ENCODE measurements around the gene AP1G1. TPM values are rescaled to one million over a fixed set of nuclear protein-coding genes. Genes with fewer than 3 reads are reported as not detected.

AP1G1 gene
- total and polyA plus RNA-seq, 10 of the 15 experiments (the other 5 are each of a cell fraction or from before 2014, with no cell fraction given) = 5.9 to 83.7 (median 47.8) TPM

- Histone ChIP-seq H2AFZ (ENCODE audit: control insufficient read depth, low read depth, low read length) (no peak overlapping the region), H3K4me3 (no peak overlapping the region), H4K20me1 (ENCODE audit: control insufficient read depth, insufficient read depth) (no peaks in the 10 kb centered on the region), H3K9me3 (replicated peaks; ENCODE audit: control insufficient read depth, insufficient read depth, low read length) (no peaks in the 10 kb centered on the region), H3K27ac (ENCODE audit: control insufficient read depth, insufficient read depth) (no peak overlapping the region), H3K36me3 (ENCODE audit: control insufficient read depth in 2 of 2, insufficient read depth in 2 of 2, low read length in 1 of 2) (peaks cover 14 to 27% of the 10 kb centered on the region in 2 experiments), H3K9ac (ENCODE audit: control insufficient read depth, insufficient read depth, low read length) (no peak overlapping the region), H3K79me2 (ENCODE audit: control insufficient read depth, insufficient read depth, low read length) (no peaks in the 10 kb centered on the region), H3K4me2 (ENCODE audit: control insufficient read depth, insufficient read depth) (no peak overlapping the region), H3K27me3 (replicated peaks in 1 of 2; ENCODE audit: control insufficient read depth in 2 of 2, insufficient read depth in 2 of 2, low read length in 1 of 2) (no peaks in the 10 kb centered on the region), H3K4me1 (ENCODE audit: control insufficient read depth, insufficient read depth, low read length) (no peaks in the 10 kb centered on the region)
- in situ Hi-C loops (cut with MboI) (no loop called here), intact Hi-C loops (cut with micrococcal nuclease; ENCODE audit: unreplicated experiment) (no loop called here)
- SMC1A ChIA-PET (ENCODE audit: uncharacterized antibody, unreplicated experiment) = interaction anchor here (0.7 to 1.3 kb wide), 4 partner anchors 11 to 200 kb away, joined by 3 to 8 read pairs (median 4); no protein-coding TSS in a partner anchor
- no peak for ATAC-seq
- BruUV-seq (replicated peaks) = no TSS peak
- TF ChIP-seq PKNOX1 (IDR thresholded peaks at IDR 0.05) (no peak), POLR2AphosphoS5 (IDR thresholded peaks at IDR 0.05; ENCODE audit: low read length) (no peak)
- RAD21 ChIA-PET (ENCODE audit: unreplicated experiment) = no interaction called here
- DNase-seq (ENCODE audit: low read depth, low spot score) = no peak
- 100% methylated on average over 2 of the region's 2 CpGs for WGBS (ENCODE audit: insufficient coverage, insufficient replicate concordance, low lambda C conversion rate, missing lambda C conversion rate)
- no peak for FAIRE-seq
- POLR2A ChIA-PET = interaction anchor here (0.5 to 0.6 kb wide), 2 partner anchors 133 to 326 kb away, joined by 3 to 4 read pairs; no protein-coding TSS in a partner anchor
- CTCF ChIA-PET = interaction anchor here (0.5 to 0.9 kb wide), 2 partner anchors 40 to 69 kb away, joined by 3 to 4 read pairs; no protein-coding TSS in a partner anchor
Observed at GRCh38 chr16:71761097-71761496, 47.5 kb downstream of the AP1G1 start.

GRCh38 chr16:71758293-71758760 lies 50.3 kb downstream of the AP1G1 start:
- Histone ChIP-seq H3K36me3 (ENCODE audit: control insufficient read depth in 2 of 2, insufficient read depth in 2 of 2, low read length in 1 of 2) (peaks cover 14 to 33% of the 10 kb centered on the region in 2 experiments), H3K9me3 (replicated peaks; ENCODE audit: control insufficient read depth, insufficient read depth, low read length) (no peaks in the 10 kb centered on the region), H3K9ac (ENCODE audit: control insufficient read depth, insufficient read depth, low read length) (no peak overlapping the region), H3K27me3 (replicated peaks in 1 of 2; ENCODE audit: control insufficient read depth in 2 of 2, insufficient read depth in 2 of 2, low read length in 1 of 2) (no peaks in the 10 kb centered on the region), H3K4me2 (ENCODE audit: control insufficient read depth, insufficient read depth) (no peak overlapping the region), H4K20me1 (ENCODE audit: control insufficient read depth, insufficient read depth) (no peaks in the 10 kb centered on the region), H3K79me2 (ENCODE audit: control insufficient read depth, insufficient read depth, low read length) (no peaks in the 10 kb centered on the region), H3K27ac (ENCODE audit: control insufficient read depth, insufficient read depth) (no peak overlapping the region), H3K4me3 (no peak overlapping the region), H2AFZ (ENCODE audit: control insufficient read depth, low read depth, low read length) (no peak overlapping the region), H3K4me1 (ENCODE audit: control insufficient read depth, insufficient read depth, low read length) (no peaks in the 10 kb centered on the region; the same call in 1 of the 2 replicates)
- BruUV-seq (replicated peaks) = no TSS peak
- SMC1A ChIA-PET (ENCODE audit: uncharacterized antibody, unreplicated experiment) = no interaction called here
- RAD21 ChIA-PET (ENCODE audit: unreplicated experiment) = no interaction called here
- WGBS (ENCODE audit: insufficient coverage, insufficient replicate concordance, low lambda C conversion rate, missing lambda C conversion rate) = 89% methylated on average over 5 of the region's 5 CpGs
- POLR2A ChIA-PET = no interaction called here
- intact Hi-C loops (cut with micrococcal nuclease; ENCODE audit: unreplicated experiment) = loop anchor here (10.0 kb wide), 1 partner anchor 64 kb away; no protein-coding TSS in a partner anchor
- TF ChIP-seq ATF7 (IDR thresholded peaks at IDR 0.05; ENCODE audit: low read depth) (no peak), ZBTB40 (IDR thresholded peaks at IDR 0.05; ENCODE audit: borderline replicate concordance) (no peak), HDGF (IDR thresholded peaks at IDR 0.05) (no peak), MYC (IDR thresholded peaks at IDR 0.05; ENCODE audit: insufficient read depth, insufficient read length, insufficient replicate concordance, low read length, severe bottlenecking) (no peak), TAF1 (IDR thresholded peaks at IDR 0.05; ENCODE audit: borderline replicate concordance, low read depth, low read length) (no peak), TBL1XR1 (IDR thresholded peaks at IDR 0.05; ENCODE audit: low read depth, low read length) (no peak), RELB (IDR thresholded peaks at IDR 0.05; ENCODE audit: low read depth) (no peak)
- CTCF ChIA-PET = interaction anchor here (1.4 kb wide), 1 partner anchor 121 kb away, joined by 3 read pairs; no protein-coding TSS in a partner anchor
- ATAC-seq (no peak), DNase-seq (ENCODE audit: low read depth, low spot score) (no peak), FAIRE-seq (no peak)
- in situ Hi-C loops (cut with MboI) = no loop called here
